H1 (cell line): ENCODE results near the gene ANKFY1. TPM values are rescaled to one million over a fixed set of nuclear protein-coding genes. Genes with fewer than 3 reads are reported as not detected.

Source experiments
- CREB1 ChIP-seq: IDR thresholded peaks from 2 replicates; pipeline ENCODE4 v1.6.1; 2012; ENCODE audit warnings: inconsistent platforms
- polyA plus RNA-seq, 7 experiments: library from polyadenylated mRNA; depleted of rRNA in 3 of 7; stranded (reverse) in 5 of 7; unstranded in 2 of 7; fragments of >200 nt in 5 of 7; fragments of 200-250 nt in 2 of 7; gene quantifications; 1 replicate in 5 of 7; 2 replicates in 1 of 7; 4 replicates in 1 of 7; pipeline versions ENCODE4 v1.2.1 to v1.2.3, GENCODE V29; 2011 to 2013; ENCODE audit warnings: missing spikeins in 2 of 7, mixed read lengths in 2 of 7
- total RNA-seq: library from RNA; stranded (reverse); fragmentation: NEBNext Ultra II Directional; extraction: Animal tissue kit (Norgen Biotek cat#: 25700); gene quantifications from 2 replicates; pipeline ENCODE4 v1.2.1, GENCODE V29; 2021
- TF ChIP-seq, protein P1 (sequence below): fragments of 300-600 bp; sonication (generic); IDR thresholded peaks from 2 replicates; pipeline ENCODE4 v1.7.1; 2012; ENCODE audit warnings: low read length, moderate library complexity, mild to moderate bottlenecking, inconsistent platforms; ENCODE audit not compliant: insufficient replicate concordance
- TF ChIP-seq, protein P2 (sequence below): IDR thresholded peaks from 2 replicates; pipeline ENCODE4 v1.6.1; 2012; ENCODE audit warnings: inconsistent platforms

Gene ANKFY1
- total and polyA plus RNA-seq, 2 of the 8 experiments (the other 6 are each of a cell fraction or from before 2014, with no cell fraction given): 28.3 to 45.3 TPM

DNA sequence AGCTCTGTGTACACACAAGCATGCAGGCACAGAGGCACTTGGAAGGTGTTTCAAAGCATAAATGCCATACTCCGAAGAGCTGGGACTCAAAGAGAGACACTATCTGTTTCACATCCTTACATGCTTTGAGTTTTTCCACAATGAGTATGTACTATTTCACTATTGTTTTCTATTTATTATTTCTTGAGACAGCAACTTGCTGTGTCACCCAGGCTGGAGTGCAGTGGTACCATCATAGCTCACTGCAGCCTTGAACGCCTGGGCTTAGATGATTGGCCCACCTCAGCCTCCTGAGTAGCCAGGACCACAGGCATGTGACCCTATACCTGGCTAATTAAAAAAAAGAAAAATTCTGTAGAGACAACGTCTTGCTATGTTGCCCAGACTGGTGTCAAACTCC lies 89.2 kb downstream of the ANKFY1 start (continued):
- TF ChIP-seq, protein P1, sequence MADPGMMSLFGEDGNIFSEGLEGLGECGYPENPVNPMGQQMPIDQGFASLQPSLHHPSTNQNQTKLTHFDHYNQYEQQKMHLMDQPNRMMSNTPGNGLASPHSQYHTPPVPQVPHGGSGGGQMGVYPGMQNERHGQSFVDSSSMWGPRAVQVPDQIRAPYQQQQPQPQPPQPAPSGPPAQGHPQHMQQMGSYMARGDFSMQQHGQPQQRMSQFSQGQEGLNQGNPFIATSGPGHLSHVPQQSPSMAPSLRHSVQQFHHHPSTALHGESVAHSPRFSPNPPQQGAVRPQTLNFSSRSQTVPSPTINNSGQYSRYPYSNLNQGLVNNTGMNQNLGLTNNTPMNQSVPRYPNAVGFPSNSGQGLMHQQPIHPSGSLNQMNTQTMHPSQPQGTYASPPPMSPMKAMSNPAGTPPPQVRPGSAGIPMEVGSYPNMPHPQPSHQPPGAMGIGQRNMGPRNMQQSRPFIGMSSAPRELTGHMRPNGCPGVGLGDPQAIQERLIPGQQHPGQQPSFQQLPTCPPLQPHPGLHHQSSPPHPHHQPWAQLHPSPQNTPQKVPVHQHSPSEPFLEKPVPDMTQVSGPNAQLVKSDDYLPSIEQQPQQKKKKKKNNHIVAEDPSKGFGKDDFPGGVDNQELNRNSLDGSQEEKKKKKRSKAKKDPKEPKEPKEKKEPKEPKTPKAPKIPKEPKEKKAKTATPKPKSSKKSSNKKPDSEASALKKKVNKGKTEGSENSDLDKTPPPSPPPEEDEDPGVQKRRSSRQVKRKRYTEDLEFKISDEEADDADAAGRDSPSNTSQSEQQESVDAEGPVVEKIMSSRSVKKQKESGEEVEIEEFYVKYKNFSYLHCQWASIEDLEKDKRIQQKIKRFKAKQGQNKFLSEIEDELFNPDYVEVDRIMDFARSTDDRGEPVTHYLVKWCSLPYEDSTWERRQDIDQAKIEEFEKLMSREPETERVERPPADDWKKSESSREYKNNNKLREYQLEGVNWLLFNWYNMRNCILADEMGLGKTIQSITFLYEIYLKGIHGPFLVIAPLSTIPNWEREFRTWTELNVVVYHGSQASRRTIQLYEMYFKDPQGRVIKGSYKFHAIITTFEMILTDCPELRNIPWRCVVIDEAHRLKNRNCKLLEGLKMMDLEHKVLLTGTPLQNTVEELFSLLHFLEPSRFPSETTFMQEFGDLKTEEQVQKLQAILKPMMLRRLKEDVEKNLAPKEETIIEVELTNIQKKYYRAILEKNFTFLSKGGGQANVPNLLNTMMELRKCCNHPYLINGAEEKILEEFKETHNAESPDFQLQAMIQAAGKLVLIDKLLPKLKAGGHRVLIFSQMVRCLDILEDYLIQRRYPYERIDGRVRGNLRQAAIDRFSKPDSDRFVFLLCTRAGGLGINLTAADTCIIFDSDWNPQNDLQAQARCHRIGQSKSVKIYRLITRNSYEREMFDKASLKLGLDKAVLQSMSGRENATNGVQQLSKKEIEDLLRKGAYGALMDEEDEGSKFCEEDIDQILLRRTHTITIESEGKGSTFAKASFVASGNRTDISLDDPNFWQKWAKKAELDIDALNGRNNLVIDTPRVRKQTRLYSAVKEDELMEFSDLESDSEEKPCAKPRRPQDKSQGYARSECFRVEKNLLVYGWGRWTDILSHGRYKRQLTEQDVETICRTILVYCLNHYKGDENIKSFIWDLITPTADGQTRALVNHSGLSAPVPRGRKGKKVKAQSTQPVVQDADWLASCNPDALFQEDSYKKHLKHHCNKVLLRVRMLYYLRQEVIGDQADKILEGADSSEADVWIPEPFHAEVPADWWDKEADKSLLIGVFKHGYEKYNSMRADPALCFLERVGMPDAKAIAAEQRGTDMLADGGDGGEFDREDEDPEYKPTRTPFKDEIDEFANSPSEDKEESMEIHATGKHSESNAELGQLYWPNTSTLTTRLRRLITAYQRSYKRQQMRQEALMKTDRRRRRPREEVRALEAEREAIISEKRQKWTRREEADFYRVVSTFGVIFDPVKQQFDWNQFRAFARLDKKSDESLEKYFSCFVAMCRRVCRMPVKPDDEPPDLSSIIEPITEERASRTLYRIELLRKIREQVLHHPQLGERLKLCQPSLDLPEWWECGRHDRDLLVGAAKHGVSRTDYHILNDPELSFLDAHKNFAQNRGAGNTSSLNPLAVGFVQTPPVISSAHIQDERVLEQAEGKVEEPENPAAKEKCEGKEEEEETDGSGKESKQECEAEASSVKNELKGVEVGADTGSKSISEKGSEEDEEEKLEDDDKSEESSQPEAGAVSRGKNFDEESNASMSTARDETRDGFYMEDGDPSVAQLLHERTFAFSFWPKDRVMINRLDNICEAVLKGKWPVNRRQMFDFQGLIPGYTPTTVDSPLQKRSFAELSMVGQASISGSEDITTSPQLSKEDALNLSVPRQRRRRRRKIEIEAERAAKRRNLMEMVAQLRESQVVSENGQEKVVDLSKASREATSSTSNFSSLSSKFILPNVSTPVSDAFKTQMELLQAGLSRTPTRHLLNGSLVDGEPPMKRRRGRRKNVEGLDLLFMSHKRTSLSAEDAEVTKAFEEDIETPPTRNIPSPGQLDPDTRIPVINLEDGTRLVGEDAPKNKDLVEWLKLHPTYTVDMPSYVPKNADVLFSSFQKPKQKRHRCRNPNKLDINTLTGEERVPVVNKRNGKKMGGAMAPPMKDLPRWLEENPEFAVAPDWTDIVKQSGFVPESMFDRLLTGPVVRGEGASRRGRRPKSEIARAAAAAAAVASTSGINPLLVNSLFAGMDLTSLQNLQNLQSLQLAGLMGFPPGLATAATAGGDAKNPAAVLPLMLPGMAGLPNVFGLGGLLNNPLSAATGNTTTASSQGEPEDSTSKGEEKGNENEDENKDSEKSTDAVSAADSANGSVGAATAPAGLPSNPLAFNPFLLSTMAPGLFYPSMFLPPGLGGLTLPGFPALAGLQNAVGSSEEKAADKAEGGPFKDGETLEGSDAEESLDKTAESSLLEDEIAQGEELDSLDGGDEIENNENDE: no peak
- TF ChIP-seq, protein P2, sequence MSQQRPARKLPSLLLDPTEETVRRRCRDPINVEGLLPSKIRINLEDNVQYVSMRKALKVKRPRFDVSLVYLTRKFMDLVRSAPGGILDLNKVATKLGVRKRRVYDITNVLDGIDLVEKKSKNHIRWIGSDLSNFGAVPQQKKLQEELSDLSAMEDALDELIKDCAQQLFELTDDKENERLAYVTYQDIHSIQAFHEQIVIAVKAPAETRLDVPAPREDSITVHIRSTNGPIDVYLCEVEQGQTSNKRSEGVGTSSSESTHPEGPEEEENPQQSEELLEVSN: no peak
- no peak for TF ChIP-seq CREB1
